Caki2 (cell line): ENCODE measurements around the gene RBM20. TPM values are rescaled to one million over a fixed set of nuclear protein-coding genes. Genes with fewer than 3 reads are reported as not detected.

Source experiments
- DNase-seq: peaks from one replicate; pipeline ENCODE4 v3.0.0-alpha.2; 2015; ENCODE audit warnings: low read depth
- in situ Hi-C: cut with HindIII; loops from 2 replicates; pipeline ENCODE4 v1.10.0; 2016; ENCODE audit warnings: low sequenced_read_pairs, low pct_unique_long_range_greater_than_20kb, mixed read lengths
- total RNA-seq: library from RNA; depleted of rRNA; stranded (reverse); fragments of >200 nt; shearing (Covaris generic); gene quantifications from 2 replicates; pipeline ENCODE4 v1.2.3, GENCODE V29; 2014; ENCODE audit warnings: low replicate concordance

RBM20 gene
- total RNA-seq, 1 experiment from 2014 or later: 7.7 TPM

DNA sequence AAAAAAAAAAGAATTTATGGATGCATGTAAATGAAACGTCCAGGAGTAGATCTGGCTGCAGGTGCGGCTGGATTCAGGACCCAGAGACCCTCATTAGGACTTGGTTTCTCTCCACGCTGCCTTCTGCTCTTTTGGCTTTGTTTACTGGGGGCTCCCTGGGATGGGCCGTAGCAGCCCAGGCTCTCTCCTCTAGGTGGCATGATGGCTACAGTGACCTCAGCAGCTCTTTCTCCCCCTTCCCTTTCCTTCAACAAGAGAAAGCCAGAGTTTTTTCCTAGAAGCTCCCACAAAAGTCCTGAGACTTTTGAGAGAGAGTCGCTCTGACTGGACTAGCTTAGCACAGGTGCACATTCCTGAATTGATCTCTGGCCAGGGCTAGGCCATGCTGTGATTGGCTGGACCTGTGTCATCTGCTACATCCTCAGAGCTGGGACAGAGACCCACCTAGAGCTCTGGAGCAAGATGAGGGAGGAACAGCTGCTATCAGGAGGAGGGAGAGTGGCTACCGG lies 159.7 kb downstream of the RBM20 start:
- no peak for DNase-seq
- in situ Hi-C loops: no loop called here

DNA sequence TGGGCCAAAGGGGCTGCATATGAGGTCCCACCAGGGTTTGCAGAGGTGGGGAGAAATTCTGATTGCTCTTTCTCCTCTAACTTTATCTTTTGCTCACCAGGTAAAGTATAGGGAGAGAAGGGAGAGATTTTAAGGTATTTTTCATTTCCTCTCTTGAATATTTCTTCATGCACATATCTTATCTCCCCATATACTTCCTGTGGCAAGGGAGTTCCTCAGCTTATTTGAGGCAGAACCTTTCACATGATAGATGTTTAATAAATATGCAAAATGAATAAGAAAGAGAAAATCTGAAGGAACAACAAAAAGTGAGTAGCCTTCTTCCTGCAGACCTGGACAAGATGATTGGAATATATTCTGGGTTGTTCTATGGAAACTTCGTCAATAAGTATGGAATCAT lies 160.2 kb downstream of the RBM20 start:
- DNase-seq: no peak
- in situ Hi-C loops: no loop called here

DNA sequence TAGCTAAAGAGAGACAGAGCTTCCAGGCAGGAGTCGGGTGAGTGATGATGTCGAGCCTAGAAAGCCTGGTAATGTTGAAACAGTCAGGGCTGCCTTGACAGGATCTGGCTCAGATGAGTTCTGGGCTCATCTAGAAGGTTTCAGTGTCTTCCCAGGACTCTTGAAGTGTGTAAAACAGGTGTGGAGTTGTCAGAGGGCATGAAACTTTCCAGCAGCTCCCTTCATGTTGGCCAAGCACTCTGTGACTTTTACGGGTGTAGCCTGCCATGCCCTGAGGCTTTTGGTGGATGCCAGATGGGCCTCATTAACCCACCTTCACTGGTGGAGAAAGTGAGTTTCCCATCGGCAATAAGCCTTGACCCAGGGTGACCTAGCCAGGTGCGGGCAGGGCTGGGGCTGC lies 161.2 kb downstream of the RBM20 start:
- DNase-seq: no peak
- in situ Hi-C loops: no loop called here

DNA sequence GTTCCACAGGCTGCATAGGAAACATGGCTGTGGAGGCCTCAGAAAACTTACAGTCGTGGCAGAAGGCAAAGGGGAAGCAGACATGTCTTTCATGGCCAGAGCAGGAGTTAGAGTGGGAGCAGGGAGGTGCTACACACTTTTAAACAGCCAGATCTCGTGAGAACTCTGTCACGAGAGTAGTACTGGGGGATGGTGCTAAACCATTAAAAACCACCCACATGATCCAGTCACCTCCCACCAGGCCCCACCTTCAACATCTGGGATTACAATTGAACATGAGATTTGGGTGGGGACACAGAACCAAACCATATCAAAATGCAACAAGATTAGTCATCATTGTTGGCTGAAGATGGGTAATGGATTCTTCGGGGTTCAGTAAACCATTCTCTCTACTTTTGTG lies 162.2 kb downstream of the RBM20 start:
- no peak for DNase-seq
- in situ Hi-C loops: no loop called here

DNA sequence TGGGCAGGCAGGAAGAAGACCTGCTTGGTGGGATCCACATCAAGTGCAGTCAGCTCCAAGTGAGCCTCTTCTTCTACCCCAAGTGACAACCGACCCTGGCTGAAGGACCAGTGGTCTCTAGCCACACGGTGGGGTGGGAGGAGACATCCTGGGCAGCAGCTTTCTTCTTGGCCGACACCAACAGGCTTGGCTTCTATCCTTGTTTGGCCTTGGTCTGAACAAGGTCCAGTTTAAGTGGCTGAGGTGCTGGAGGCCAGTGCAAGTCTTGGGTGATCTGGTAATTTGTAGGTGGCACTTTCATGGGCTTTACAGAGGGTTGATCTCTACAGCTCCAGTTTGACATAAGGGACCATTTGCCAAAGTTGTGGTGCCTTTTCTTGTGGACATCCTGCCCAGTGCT lies 164.0 kb downstream of the RBM20 start:
- DNase-seq: no peak
- in situ Hi-C loops: no loop called here

DNA sequence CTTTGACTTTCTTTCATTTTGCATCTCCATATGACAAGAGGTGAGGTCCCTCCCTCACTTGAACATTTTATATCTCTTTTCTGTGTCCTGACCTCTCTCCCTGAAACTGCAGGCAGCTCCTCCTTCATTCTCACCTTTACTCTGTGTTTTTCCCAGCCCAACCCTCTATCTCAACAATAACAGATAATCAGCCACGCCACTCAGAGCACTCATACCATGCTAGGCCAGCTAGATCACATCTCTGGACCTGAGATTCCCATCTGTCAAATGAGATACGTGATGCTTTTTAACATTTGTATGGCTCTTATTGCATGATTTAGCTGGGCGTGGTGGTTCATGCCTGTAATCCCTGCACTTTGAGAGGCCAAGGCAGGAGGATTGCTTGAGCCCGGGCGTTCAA lies 164.5 kb downstream of the RBM20 start:
- in situ Hi-C loops: no loop called here
- DNase-seq: no peak

DNA sequence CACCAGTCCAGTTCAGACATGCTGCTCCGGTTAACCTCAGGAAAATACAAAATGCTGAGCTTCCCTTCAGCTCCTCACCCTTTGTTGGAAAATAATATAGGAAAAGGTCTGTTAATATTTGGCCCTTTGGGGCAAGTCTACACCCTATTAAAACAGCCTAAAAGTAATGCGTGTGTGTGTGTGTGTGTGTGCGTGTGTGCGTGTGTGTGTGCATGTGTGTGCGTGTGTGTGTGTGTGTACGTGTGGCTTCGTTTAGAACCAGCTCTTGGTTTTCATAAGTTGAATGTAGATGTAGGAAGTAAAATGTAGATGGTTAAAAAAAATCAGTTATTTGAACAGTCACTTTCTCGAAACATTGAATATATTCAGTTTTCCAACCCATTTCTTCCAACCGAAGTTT lies 166.5 kb downstream of the RBM20 start:
- DNase-seq: no peak
- in situ Hi-C loops: no loop called here

DNA sequence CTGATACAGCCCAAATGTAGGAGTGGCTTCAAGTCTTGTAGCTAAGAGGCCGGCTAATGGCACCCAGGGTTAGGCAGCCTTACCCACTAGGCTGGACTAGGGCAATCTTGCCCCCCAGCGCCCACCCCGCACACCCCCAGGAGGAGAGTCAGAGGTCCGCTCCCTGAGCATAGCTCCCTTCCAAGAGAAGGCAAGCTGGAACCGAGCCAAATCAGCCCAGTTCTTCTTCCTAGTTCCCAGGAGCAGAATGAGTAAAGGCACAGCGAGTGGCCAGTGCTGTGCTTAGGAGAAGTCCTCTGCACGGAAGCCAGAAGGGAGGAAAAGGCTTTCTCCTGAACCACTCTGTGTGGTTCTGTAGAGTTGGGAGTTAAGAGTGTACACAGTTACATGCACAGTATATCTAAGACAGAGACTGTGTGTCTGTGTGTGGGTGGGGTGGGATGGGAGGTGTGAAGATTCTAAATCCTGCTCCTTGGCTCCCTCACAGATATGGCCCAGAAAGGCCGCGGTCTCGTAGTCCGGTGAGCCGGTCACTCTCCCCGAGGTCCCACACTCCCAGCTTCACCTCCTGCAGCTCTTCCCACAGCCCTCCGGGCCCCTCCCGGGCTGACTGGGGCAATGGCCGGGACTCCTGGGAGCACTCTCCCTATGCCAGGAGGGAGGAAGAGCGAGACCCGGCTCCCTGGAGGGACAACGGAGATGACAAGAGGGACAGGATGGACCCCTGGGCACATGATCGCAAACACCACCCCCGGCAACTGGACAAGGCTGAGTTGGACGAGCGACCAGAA lies 167.8 kb downstream of the RBM20 start:
- DNase-seq: no peak
- in situ Hi-C loops: no loop called here

DNA sequence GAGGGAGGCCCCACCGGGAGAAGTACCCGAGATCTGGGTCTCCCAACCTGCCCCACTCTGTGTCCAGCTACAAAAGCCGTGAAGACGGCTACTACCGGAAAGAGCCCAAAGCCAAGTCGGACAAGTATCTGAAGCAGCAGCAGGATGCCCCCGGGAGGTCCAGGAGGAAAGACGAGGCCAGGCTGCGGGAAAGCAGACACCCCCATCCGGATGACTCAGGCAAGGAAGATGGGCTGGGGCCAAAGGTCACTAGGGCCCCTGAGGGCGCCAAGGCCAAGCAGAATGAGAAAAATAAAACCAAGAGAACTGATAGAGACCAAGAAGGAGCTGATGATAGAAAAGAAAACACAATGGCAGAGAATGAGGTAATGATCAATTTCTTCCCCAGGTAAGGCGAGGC lies 168.4 kb downstream of the RBM20 start:
- in situ Hi-C loops: no loop called here
- no peak for DNase-seq

DNA sequence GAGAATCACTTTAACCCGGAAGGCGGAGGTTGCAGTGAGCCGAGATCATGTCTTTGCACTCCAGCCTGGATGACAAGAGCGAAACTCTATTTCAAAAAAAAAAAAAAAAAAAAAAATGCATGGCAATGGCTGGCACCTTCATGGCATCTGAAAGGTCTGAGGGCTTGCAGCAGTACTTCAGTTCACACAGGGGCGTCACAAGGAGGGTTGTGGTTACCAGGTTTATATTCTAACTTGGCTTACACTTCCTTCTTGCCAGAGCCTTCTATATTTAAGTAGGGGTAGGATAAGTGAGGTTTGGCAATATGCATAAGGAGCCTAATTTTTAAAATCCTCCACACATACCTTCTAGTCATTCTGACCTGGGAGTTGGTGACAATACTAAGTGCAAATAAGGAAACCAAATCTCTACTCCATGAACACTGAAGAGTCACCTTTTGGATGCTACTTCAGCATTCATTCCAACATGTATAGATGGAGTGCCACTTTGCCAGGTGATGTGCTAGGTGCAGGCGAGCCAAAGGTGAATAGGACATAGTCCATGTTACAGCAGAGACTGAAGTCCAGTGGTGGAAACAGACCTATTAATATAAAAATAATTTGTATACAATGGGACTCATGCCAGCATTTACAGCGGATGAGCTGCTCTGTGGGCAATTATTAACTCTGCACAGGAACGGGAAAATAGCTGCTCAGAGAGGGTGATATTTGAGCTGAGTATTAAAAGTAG lies 169.8 kb downstream of the RBM20 start:
- in situ Hi-C loops: no loop called here
- no peak for DNase-seq

DNA sequence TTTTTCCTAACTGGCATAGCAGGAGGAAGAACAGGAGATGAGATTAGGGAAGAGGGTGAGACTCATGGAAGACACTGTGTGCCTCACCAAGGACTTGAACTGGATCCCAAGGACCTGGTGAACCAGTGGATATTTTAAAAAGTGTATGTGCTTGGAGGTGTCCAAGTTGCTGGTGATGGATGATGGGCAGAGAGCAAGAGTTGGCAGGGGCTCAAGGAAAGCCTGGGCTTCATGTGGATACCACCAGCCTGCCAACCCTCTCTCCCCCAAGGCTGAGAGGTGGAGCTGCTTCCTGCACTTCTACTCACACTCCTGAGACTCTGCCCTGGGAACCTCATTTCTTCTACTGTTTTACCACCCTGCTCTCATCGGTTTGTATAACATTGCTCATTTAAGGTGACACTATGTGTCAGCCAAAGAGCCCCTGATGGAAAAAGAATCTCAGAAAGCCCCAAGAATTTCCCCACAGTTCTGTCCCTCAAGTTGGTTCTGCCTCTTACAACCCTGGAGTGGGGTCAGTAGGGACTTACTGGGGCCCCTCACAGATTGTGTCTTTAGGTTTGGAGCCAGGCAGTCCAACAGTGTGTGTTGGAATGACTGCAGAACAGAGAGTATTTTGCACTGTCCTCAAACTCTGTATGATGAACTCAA lies 171.3 kb downstream of the RBM20 start:
- DNase-seq: no peak
- in situ Hi-C loops: no loop called here

DNA sequence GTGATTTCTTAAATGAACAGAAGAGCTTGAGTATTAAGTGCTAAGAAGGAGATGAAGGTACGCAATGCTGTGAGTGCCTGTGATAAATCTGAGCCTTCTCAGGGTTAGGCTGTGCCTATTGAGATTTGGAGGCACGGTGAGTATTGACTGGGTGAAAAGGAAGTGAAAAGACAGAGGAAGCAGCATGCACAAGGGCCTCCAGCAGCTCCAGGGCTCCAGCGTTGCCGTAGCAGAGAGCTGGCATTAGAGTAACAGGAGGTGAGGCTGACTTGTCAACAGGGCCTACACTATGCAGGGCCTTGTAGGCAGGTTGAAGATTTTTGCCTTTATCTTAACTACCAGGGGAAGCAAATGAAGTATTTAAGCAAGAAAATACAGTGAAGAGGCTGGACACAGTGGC lies 173.5 kb downstream of the RBM20 start:
- in situ Hi-C loops: no loop called here

DNA sequence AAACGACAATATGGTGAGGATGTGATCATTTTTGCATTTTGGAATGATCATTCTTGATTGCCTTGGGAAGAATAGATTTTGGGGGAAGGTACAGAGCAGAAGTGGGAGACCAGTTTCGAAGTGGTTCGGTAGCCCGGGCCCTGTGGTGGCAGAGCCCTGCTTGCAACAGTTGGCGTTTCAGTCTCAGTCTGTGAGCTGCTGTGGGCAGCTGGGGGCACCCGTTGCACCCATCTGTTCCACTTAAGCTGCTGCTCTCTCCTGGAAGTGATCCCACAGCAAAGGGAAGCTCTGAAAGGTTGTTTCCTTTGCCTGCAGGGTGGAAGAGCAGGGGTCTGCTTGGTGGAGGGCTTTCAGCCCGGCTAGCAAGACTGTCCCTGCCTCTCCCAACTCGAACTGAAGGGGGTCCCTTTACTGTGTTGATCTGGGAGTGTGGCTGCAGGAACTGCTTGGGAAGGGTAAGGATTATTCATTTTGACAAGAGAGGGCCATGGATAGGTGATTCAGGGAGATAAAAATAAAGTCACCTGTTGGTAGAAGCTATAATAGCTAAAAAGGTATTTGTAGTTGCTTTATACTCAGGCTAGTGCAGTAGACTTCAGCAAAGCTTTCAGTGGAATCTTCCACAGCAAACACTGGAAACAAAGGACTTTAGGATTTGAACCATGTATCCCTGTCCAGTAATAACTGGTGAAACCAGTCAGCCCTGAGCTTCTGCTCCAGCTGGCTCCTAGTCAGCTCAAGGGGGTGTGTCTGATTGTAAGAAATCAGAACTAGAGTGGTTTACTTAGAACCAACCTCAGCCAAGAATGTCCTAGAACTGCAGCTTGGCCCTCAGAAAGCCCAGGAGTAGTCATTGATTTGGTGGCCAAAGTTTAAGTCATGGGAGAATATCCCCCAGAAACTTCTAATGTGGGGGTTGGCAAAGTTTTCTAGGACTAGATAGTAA lies 174.4 kb downstream of the RBM20 start:
- no peak for DNase-seq
- in situ Hi-C loops: no loop called here

More for the DNA sequence above, 173.5 kb downstream of the RBM20 start:
- DNase-seq: no peak

DNA sequence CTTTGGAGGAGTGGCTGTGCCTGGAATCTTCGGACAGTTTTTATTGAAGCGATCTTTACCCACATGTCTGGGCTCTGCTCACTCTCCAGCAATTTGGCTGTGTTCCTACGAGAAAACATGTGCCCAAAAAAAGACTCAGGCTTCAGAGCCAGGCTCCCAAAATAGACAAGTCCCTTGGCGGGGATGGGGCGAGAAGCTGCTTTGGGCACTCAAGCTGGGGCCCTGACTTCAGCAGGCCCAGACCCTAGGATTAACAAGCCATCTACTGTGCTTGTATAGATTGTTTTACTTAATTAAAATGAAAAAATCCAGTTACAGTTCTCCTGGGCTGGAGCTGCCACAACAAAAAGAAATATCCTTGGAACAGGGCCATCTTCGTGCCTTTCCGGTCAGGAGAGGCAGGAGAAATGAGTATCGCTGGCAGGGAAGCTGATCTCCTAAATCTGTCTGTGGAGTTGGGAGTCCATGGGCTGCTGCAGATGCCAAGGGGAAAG lies 176.2 kb downstream of the RBM20 start:
- in situ Hi-C loops: no loop called here
- no peak for DNase-seq

DNA sequence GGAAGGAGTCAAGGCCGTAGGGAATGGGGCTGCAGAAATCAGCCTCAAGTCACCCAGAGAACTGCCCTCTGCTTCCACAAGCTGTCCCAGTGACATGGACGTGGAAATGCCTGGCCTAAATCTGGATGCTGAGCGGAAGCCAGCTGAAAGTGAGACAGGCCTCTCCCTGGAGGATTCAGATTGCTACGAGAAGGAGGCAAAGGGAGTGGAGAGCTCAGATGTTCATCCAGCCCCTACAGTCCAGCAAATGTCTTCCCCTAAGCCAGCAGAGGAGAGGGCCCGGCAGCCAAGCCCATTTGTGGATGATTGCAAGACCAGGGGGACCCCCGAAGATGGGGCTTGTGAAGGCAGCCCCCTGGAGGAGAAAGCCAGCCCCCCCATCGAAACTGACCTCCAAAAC lies 177.4 kb downstream of the RBM20 start:
- in situ Hi-C loops: no loop called here
- no peak for DNase-seq

DNA sequence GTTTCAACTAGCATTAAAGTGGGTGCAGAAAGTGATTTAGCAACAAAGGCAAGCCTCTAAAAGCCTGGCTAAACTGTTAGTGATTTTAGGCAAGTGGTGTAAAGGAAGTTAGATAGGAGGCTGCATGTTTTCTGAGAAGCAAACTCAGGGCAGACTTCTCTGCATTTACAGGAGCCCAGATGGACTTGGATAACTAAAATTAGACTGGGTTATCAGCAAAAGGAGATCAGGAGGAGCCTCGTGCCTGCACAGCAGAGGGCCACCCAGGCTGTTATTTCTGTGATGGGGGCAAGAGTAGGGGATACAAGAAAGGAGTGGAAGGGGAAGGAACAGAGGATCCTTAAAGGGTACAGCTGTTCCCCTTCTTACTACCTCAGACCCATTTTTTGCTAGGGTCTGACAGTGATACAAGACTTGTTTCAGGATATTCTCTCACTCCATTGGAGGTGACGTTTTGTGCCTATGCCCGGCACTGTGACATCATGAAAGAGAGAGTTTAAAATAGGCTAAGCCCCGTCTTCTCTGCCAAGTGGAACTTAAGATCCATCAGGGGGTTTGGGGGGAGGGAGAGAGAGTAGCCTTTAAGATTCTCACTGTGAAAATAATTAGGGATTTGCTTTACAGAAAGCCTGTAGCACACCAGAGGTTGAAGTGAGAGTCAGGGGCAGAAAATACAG lies 178.0 kb downstream of the RBM20 start:
- DNase-seq: no peak
- in situ Hi-C loops: no loop called here

DNA sequence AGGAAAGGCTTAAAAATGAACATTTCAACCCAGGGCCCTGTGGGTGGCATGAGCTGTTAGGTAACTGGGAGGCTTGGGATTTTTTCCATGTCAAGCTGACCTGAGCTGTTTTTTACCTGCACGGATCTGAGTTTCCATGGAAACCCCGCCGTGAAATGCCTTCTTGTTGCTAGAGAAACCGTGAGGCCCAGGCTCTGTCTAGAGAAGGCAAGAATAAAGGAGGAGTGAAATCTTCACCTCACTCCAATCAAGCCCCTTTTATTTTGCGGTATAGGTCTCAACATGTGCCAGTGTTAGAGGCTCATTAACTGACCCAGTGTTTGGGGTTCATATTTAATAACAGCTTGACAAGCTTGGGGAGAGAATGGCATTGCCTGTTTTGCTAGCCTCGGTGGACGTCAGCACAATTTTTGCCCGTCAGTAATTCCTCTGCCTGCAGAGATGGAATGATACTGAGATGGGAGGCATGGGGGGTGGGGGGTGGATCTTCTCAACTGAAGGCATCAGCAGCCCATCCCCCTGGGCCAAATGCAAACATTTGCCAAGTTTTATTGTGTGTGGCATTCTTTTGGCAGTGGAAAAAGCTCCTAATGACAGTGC lies 178.7 kb downstream of the RBM20 start:
- in situ Hi-C loops: no loop called here
- DNase-seq: no peak
